Ascending aorta (tissue), 2 donors: ENCODE measurements around the gene CASP1. TPM values are rescaled to one million over a fixed set of nuclear protein-coding genes. Genes with fewer than 3 reads are reported as not detected.

Experiments used
- DNase-seq, 2 donors: peaks; one replicate each; pipeline ENCODE4 v3.0.0-alpha.2; 2019; ENCODE audit warnings: low spot score in 2 of 2
- H3K27ac ChIP-seq, 2 donors: fragments of 200-600 bp; sonication (generic); one replicate each; pipeline ENCODE4 v1.5.1; 2016 to 2017; ENCODE audit warnings: mild to moderate bottlenecking in 1 of 2
- H3K27me3 ChIP-seq: fragments of 200-600 bp; sonication (generic); one replicate; pipeline ENCODE4 v1.5.1; 2017
- H3K36me3 ChIP-seq, 2 donors: fragments of 200-600 bp; sonication (generic); one replicate each; pipeline ENCODE4 v1.5.1; 2016
- H3K4me1 ChIP-seq, 2 donors: fragments of 200-600 bp; sonication (generic); one replicate each; pipeline ENCODE4 v1.5.1; 2016 to 2017; ENCODE audit warnings: mild to moderate bottlenecking in 1 of 2
- H3K4me3 ChIP-seq, 2 donors: fragments of 200-600 bp; sonication (generic); one replicate each; pipeline ENCODE4 v1.5.1; 2016 to 2017; ENCODE audit warnings: mild to moderate bottlenecking in 1 of 2
- H3K9me3 ChIP-seq, 2 donors: fragments of 200-600 bp; sonication (generic); one replicate each; pipeline ENCODE4 v1.5.1; 2016
- intact Hi-C: fragments of 100-400 bp; cut with DNase I; formaldehyde crosslinking; loops from one replicate; pipeline ENCODE4 v1.15.1; 2023
- total RNA-seq: library from RNA; depleted of rRNA; stranded (reverse); fragments of >200 nt; gene quantifications from one replicate; pipeline ENCODE4 v1.1.0, GENCODE V29; 2016
- TF ChIP-seq, protein P1 (sequence below), 3 experiments: fragments of 200-600 bp in 2 of 3; fragments of 450-650 bp in 1 of 3; sonication (generic) in 2 of 3; IDR thresholded peaks; one replicate each; pipeline ENCODE4 v1.5.1; 2016 to 2019; ENCODE audit warnings: antibody characterized with exemption in 3 of 3, mild to moderate bottlenecking in 1 of 3, moderate library complexity in 1 of 3

CASP1 gene
- total RNA-seq, 1 donor from 2014 or later = not detected

DNA sequence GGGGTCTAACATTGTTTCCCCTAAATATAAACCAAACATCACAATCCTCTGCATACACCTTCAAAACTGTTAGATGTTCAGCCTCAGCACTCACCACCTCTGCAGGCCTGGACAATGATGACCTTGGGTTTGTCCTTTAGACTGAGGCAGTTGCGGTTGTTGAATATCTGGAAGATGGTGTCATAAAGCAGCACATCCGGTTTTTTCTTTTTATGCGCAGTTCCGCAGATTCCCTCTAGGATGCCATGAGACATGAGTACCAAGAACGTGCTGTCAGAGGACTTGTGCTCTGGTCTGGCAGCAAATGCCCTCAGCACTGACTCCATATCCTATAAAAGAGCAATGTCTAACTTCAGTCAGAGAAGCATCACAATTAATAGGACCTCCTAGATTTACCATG is 34.8 kb downstream of the CASP1 start:
- H3K9me3 ChIP-seq = no peaks in the 10 kb centered on the region
- H3K36me3 ChIP-seq = no peaks in the 10 kb centered on the region
- H3K4me3 ChIP-seq = no peak overlapping the region
- no peak overlapping the region for H3K27ac ChIP-seq
- no peak for DNase-seq
- TF ChIP-seq, protein P1, sequence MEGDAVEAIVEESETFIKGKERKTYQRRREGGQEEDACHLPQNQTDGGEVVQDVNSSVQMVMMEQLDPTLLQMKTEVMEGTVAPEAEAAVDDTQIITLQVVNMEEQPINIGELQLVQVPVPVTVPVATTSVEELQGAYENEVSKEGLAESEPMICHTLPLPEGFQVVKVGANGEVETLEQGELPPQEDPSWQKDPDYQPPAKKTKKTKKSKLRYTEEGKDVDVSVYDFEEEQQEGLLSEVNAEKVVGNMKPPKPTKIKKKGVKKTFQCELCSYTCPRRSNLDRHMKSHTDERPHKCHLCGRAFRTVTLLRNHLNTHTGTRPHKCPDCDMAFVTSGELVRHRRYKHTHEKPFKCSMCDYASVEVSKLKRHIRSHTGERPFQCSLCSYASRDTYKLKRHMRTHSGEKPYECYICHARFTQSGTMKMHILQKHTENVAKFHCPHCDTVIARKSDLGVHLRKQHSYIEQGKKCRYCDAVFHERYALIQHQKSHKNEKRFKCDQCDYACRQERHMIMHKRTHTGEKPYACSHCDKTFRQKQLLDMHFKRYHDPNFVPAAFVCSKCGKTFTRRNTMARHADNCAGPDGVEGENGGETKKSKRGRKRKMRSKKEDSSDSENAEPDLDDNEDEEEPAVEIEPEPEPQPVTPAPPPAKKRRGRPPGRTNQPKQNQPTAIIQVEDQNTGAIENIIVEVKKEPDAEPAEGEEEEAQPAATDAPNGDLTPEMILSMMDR (IDR thresholded peaks at IDR 0.05) = no peak
- H3K27me3 ChIP-seq = no peaks in the 10 kb centered on the region
- intact Hi-C loops = no loop called here
- H3K4me1 ChIP-seq = no peaks in the 10 kb centered on the region

DNA sequence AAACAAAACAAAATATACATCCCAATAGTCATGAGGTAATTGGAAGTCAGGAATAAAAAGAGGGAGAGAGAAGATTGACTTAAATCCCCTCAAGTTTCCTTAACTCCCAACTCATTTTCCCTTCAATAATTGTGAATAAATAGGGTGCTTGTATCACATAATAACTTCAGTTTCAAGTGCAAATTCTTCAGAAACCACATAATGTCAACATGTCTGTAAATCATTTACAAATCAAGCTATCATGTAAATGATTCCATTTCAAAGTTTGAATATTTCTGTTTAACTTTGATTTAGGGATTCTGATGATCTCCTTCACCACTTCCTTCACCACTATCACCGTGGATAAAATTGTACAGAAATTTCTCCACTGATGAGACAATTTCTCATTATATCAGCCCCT is 35.2 kb downstream of the CASP1 start:
- no peaks in the 10 kb centered on the region for H3K4me1 ChIP-seq
- no peak overlapping the region for H3K27ac ChIP-seq
- no peaks in the 10 kb centered on the region for H3K9me3 ChIP-seq
- no peak overlapping the region for H3K4me3 ChIP-seq
- TF ChIP-seq, protein P1 (IDR thresholded peaks at IDR 0.05) = no peak
- H3K27me3 ChIP-seq = no peaks in the 10 kb centered on the region
- no peak for DNase-seq
- H3K36me3 ChIP-seq = no peaks in the 10 kb centered on the region
- intact Hi-C loops = no loop called here

DNA sequence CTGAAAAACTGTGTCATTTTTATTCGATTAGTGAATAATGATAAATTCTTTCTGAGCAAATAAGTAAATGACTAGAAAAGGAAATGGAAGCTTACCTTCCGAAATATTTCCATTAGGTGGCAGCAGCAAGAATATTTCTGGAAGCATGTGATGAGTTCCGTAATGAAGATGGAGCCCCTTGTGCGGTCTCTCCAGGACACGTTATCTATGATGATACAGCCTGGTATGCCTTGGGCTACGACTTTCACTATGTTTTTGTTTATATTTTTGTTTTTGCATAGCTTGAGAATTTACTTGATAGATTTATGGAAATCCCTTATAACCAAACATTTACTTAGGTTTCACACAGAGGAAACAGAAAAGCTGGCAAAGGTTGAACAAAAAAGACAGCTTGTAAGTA is 37.7 kb downstream of the CASP1 start:
- Histone ChIP-seq H3K27ac (no peak overlapping the region), H3K4me1 (no peaks in the 10 kb centered on the region), H3K4me3 (no peak overlapping the region), H3K9me3 (no peaks in the 10 kb centered on the region), H3K27me3 (no peaks in the 10 kb centered on the region), H3K36me3 (no peaks in the 10 kb centered on the region)
- no peak for DNase-seq
- intact Hi-C loops = no loop called here
- TF ChIP-seq, protein P1 (IDR thresholded peaks at IDR 0.05) = no peak

DNA sequence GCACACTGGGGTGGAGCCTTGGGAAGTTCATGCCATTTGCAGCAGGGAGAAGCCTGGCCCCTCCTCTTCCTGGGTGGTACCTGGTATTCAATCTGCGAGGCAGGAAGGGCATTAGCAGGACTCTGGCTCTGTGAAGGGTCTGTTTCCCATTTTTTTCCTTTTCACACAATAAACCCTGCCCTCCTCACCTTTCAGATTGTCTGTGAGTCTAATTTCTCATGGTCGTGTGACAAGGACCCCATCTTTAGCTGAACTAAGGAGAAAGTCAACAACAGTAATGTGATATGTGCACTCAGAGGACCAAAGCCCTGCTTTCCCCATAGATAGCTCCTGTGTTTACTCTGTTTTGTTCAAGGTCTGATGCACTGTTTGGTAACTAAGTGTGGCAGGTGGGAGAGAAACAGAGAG is 39.9 kb downstream of the CASP1 start:
- TF ChIP-seq, protein P1 (IDR thresholded peaks at IDR 0.05) = no peak
- Histone ChIP-seq H3K4me3 (no peak overlapping the region), H3K36me3 (no peaks in the 10 kb centered on the region), H3K4me1 (no peaks in the 10 kb centered on the region), H3K27ac (no peak overlapping the region), H3K27me3 (no peaks in the 10 kb centered on the region), H3K9me3 (no peaks in the 10 kb centered on the region)
- DNase-seq = no peak
- intact Hi-C loops = no loop called here

DNA sequence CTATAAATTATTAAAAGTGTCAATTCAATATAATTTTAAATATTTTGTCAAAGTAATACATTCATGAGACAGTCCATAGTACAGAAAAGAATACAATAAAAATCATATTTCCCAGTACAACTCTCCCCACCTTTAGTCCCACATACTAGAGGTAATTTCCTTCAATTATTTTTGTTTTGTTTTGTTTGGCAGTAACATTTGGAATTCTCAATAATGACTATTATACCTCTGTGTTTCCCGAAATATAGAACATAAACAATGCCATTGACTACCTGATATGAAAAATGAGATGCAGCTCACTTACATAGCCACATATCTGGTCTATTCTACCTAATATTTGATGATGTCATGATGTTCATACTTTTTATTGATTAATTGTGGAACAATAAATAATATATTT is 42.2 kb downstream of the CASP1 start:
- intact Hi-C loops = no loop called here
- H3K4me3 ChIP-seq = no peak overlapping the region
- TF ChIP-seq, protein P1 (IDR thresholded peaks at IDR 0.05) = no peak
- DNase-seq = no peak
- H3K4me1 ChIP-seq = no peaks in the 10 kb centered on the region
- no peaks in the 10 kb centered on the region for H3K27me3 ChIP-seq
- H3K36me3 ChIP-seq = no peaks in the 10 kb centered on the region
- H3K9me3 ChIP-seq = peaks cover 0 to 8% of the 10 kb centered on the region in 2 donors
- no peak overlapping the region for H3K27ac ChIP-seq

DNA sequence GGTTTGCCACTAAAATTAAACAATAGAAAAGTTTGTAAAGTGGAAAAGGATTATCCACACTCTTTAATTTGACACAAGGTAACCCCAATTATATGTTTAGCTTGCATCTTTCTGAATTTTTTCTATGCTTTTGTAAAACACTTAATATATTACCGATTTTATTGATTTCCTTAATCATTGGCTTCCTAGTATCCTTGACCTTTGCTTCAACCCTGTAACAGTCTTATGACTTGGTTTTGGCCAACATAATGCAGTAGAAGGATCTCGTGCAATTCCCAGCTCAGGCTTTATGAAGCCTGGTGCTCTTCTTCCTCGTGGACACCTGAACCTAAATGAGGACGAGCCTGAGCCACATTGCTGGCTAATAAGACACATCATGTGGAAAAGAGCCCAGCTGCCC is 43.0 kb downstream of the CASP1 start:
- TF ChIP-seq, protein P1 (IDR thresholded peaks at IDR 0.05) = no peak
- intact Hi-C loops = no loop called here
- peaks cover 0 to 8% of the 10 kb centered on the region in 2 donors for H3K9me3 ChIP-seq
- H3K27ac ChIP-seq = no peak overlapping the region
- no peaks in the 10 kb centered on the region for H3K36me3 ChIP-seq
- H3K4me1 ChIP-seq = no peaks in the 10 kb centered on the region
- DNase-seq = no peak
- H3K27me3 ChIP-seq = no peaks in the 10 kb centered on the region
- H3K4me3 ChIP-seq = no peak overlapping the region
